LNCaP clone FGC (cell line): ENCODE results near the gene PLEKHH3.
A peak's percentile ranks its signal among the peaks of the same experiment; 100 is the strongest.
"Not testable (repeated sequence)": the region's sequence is repeated elsewhere in the genome, so short reads cannot be mapped to it uniquely, and the experiment has no call there.

Experiments
- DNase-seq: peaks from one replicate; pipeline ENCODE4 v3.0.0-alpha.2; 2011; ENCODE audit warnings: low read depth
- H3K4me3 ChIP-seq: 2 replicates; pipeline ENCODE4 v1.5.1; 2011; ENCODE audit warnings: mild to moderate bottlenecking, low read depth, low read length, control low read depth
- CTCF ChIP-seq: IDR thresholded peaks from 2 replicates; pipeline ENCODE4 v1.5.1; 2012; ENCODE audit warnings: mild to moderate bottlenecking; ENCODE audit not compliant: control insufficient read depth, insufficient read depth; ENCODE audit errors: extremely low read depth

PLEKHH3 gene

GRCh38 chr17:42660692-42661345 lies 16.0 kb downstream of the PLEKHH3 start:
- no peak for DNase-seq
- no peak for TF ChIP-seq CTCF
- H3K4me3 ChIP-seq = no peak overlapping the region

- DNase-seq = not testable (repeated sequence)
- peak overlapping the region; percentile 58 for H3K4me3 ChIP-seq
These were observed 16.9 kb downstream of the PLEKHH3 start for GRCh38 chr17:42659932-42660274.

DNA sequence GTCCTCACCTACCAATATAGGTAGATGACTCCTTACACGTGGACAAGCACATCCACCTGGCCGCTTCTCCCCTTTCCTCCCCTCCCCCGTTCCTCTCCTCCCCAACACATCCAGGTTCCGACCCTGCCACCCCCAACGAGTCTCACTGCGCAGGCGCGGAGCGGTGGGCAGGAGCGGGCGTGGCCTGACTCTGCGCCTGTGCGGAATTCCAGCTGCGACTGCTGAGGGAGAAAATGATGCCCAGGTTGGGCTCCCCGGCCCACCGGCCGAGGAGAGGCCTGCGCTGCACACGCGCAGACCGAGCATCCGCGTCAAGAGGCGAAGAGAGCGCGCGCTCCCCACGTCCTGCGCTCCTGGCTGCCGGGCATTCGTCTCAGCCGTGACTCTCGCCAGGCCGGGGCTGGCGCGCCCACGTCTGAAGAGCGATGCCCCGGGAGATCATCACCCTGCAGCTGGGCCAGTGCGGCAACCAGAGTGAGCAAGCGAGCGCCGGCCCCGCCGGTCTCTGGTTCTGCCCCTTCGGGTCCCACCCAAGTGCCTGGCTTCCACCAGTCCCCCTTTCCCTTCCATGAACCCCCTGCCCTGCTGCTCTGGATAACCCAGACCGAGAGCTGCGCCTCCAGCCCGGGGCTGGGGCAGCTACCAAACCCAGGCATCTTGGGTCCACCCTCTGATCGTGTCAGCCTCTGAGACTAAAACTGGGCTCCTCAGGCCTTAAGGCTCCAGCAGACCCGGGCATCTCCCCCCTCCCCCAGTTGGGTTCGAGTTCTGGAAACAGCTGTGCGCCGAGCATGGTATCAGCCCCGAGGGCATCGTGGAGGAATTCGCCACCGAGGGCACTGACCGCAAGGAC lies 17.5 kb downstream of the PLEKHH3 start, which contains the start of gene TUBG2:
Gene TUBG2 (plus strand): TSS at position 206 of the 853 bp plus-strand sequence. CDS start 220 bp downstream, at position 426.
- DNase-seq = peak; percentile 67
- no peak for TF ChIP-seq CTCF
- H3K4me3 ChIP-seq = peak within 1 kb of the TSS; percentile 58

GRCh38 chr17:42657824-42658588 lies 18.8 kb downstream of the PLEKHH3 start:
- TF ChIP-seq CTCF = no peak
- no peak overlapping the region for H3K4me3 ChIP-seq
- DNase-seq = no peak

GRCh38 chr17:42655528-42655927 lies 21.3 kb downstream of the PLEKHH3 start:
- TF ChIP-seq CTCF = no peak
- H3K4me3 ChIP-seq = no peak overlapping the region
- no peak for DNase-seq

- no peak for DNase-seq
- H3K4me3 ChIP-seq = no peak overlapping the region
- no peak for TF ChIP-seq CTCF
These were observed 23.3 kb downstream of the PLEKHH3 start for GRCh38 chr17:42653179-42654124.
